HG02884 (cell line): Measurements from ENCODE around the gene TSKU.
"Not testable (repeated sequence)": the region's sequence is repeated elsewhere in the genome, so short reads cannot be mapped to it uniquely, and the experiment has no call there.

Experiments
- ATAC-seq: cut with Tn5 transposase; IDR thresholded peaks from one replicate; pipeline ENCODE4 v1.9.1; 2021; ENCODE audit warnings: mild to moderate bottlenecking, moderate library complexity; ENCODE audit not compliant: unreplicated experiment

The TSKU gene

GRCh38 chr11:76783294-76783895, at the start of gene TSKU:
Gene TSKU, plus strand, starts transcription at chr11:76783356. Its CDS starts 12,261 bp downstream, at chr11:76795617.
- no peak for ATAC-seq

- not testable (repeated sequence) for ATAC-seq
Measured at GRCh38 chr11:76733906-76734305, 49.2 kb upstream of the TSKU start.

GRCh38 chr11:76734456-76735420, 48.4 kb upstream of the TSKU start:
- no peak for ATAC-seq

- ATAC-seq = no peak
Measured at GRCh38 chr11:76735841-76736240, 47.3 kb upstream of the TSKU start.

GRCh38 chr11:76736266-76736665, 46.9 kb upstream of the TSKU start:
- ATAC-seq = no peak

GRCh38 chr11:76736773-76737495, 46.2 kb upstream of the TSKU start:
- no peak for ATAC-seq

GRCh38 chr11:76738618-76739240, 44.4 kb upstream of the TSKU start:
- no peak for ATAC-seq

GRCh38 chr11:76739798-76740197, 43.4 kb upstream of the TSKU start:
- no peak for ATAC-seq

GRCh38 chr11:76740772-76741171, 42.4 kb upstream of the TSKU start:
- ATAC-seq = no peak

- no peak for ATAC-seq
Measured at GRCh38 chr11:76742902-76743301, 40.3 kb upstream of the TSKU start.

- no peak for ATAC-seq
Measured at GRCh38 chr11:76744186-76745043, 38.7 kb upstream of the TSKU start.

GRCh38 chr11:76745044-76745376, 38.1 kb upstream of the TSKU start:
- ATAC-seq = no peak

GRCh38 chr11:76745561-76746207, 37.5 kb upstream of the TSKU start:
- no peak for ATAC-seq

- ATAC-seq = no peak
Measured at GRCh38 chr11:76747153-76747914, 35.8 kb upstream of the TSKU start.

GRCh38 chr11:76747915-76748860, 35.0 kb upstream of the TSKU start:
- no peak for ATAC-seq

GRCh38 chr11:76748948-76749347, 34.2 kb upstream of the TSKU start:
- ATAC-seq = no peak

GRCh38 chr11:76750067-76750466, 33.1 kb upstream of the TSKU start:
- no peak for ATAC-seq

GRCh38 chr11:76750746-76751145, 32.4 kb upstream of the TSKU start:
- ATAC-seq = no peak
